PC-9 (cell line): ENCODE data around the gene CPHXL2. TPM values are rescaled to one million over a fixed set of nuclear protein-coding genes. Genes with fewer than 3 reads are reported as not detected.

ENCODE experiments used
- BruUV-seq: library from RNA; stranded (reverse); fragments of 400-500 nt; replicated peaks from 2 replicates; lab custom pipeline; 2021; lab: Mats Ljungman, UMichigan
- CTCF ChIA-PET: fragments of 300-600 bp; sonication (Branson Sonifier 250); formaldehyde crosslinking; loops from one replicate; lab custom pipeline; 2022; ENCODE audit warnings: antibody characterized with exemption; lab: Charles Lee
- POLR2A ChIA-PET: fragments of 300-600 bp; sonication (Branson Sonifier 250); formaldehyde crosslinking; loops from one replicate; lab custom pipeline; 2022; ENCODE audit warnings: antibody characterized with exemption; ENCODE audit not compliant: unreplicated experiment; lab: Charles Lee
- DNase-seq, 2 experiments: peaks; one replicate each; pipeline versions ENCODE4 v3.0.0 to v3.0.0-alpha.2; 2015 to 2022; ENCODE audit warnings: mixed read lengths in 1 of 2
- H2AFZ ChIP-seq: fragments of 200-600 bp; sonication (generic); 2 replicates; pipeline ENCODE4 v1.8.1; 2017; ENCODE audit warnings: antibody characterized with exemption
- H3F3A ChIP-seq: fragments of 200-600 bp; sonication (generic); 2 replicates; pipeline ENCODE4 v1.8.1; 2017; ENCODE audit warnings: antibody characterized with exemption, mild to moderate bottlenecking, low read depth; ENCODE audit not compliant: insufficient read depth
- H3K27ac ChIP-seq: fragments of 200-600 bp; sonication (generic); 2 replicates; pipeline ENCODE4 v1.6.1; 2016; ENCODE audit warnings: mixed run types
- H3K27me3 ChIP-seq: fragments of 200-600 bp; sonication (generic); 2 replicates; pipeline ENCODE4 v1.6.1; 2016; ENCODE audit warnings: low read depth, mixed run types; ENCODE audit not compliant: insufficient read depth
- H3K36me3 ChIP-seq: fragments of 200-600 bp; sonication (generic); 2 replicates; pipeline ENCODE4 v1.6.1; 2016; ENCODE audit warnings: low read depth, mixed run types
- H3K4me1 ChIP-seq: fragments of 200-600 bp; sonication (generic); replicated peaks from 2 replicates; pipeline ENCODE4 v1.6.1; 2016; ENCODE audit warnings: mixed run types; ENCODE audit not compliant: insufficient read depth
- H3K4me2 ChIP-seq: fragments of 200-600 bp; sonication (generic); 2 replicates; pipeline ENCODE4 v1.6.1; 2017; ENCODE audit warnings: mixed run types
- H3K4me3 ChIP-seq: fragments of 200-600 bp; sonication (generic); 2 replicates; pipeline ENCODE4 v1.6.1; 2016; ENCODE audit warnings: mixed run types
- H3K79me2 ChIP-seq: fragments of 200-600 bp; sonication (generic); 2 replicates; pipeline ENCODE4 v1.6.1; 2017; ENCODE audit warnings: low read depth, mixed run types
- H3K9me2 ChIP-seq: fragments of 200-600 bp; sonication (generic); 2 replicates; pipeline ENCODE4 v1.8.1; 2017; ENCODE audit warnings: mild to moderate bottlenecking; ENCODE audit not compliant: insufficient read depth
- H3K9me3 ChIP-seq: fragments of 200-600 bp; sonication (generic); 2 replicates; pipeline ENCODE4 v1.8.1; 2016; ENCODE audit warnings: low read depth; ENCODE audit not compliant: insufficient read depth
- H4K20me1 ChIP-seq: fragments of 200-600 bp; sonication (generic); 2 replicates; pipeline ENCODE4 v1.8.1; 2017; ENCODE audit not compliant: insufficient read depth
- EZH2 ChIP-seq: fragments of 200-600 bp; sonication (generic); IDR thresholded peaks from 2 replicates; pipeline ENCODE4 v1.8.0; 2017; ENCODE audit warnings: antibody characterized with exemption, low read depth
- intact Hi-C: fragments of 100-400 bp; cut with micrococcal nuclease; formaldehyde crosslinking; loops from one replicate; pipeline ENCODE4 v1.10.0; 2022; ENCODE audit not compliant: unreplicated experiment
- total RNA-seq: library from RNA; stranded (reverse); gene quantifications from 2 replicates; pipeline ENCODE4 v1.2.3, GENCODE V29; 2021
- TF ChIP-seq, protein P1 (sequence below): fragments of 200-600 bp; sonication (generic); conservative IDR thresholded peaks from 2 replicates; pipeline ENCODE4 v1.6.1; 2017; ENCODE audit warnings: mixed run types, antibody characterized with exemption, mild to moderate bottlenecking, moderate library complexity

The CPHXL2 gene
- total RNA-seq, 1 experiment from 2014 or later: not detected

DNA sequence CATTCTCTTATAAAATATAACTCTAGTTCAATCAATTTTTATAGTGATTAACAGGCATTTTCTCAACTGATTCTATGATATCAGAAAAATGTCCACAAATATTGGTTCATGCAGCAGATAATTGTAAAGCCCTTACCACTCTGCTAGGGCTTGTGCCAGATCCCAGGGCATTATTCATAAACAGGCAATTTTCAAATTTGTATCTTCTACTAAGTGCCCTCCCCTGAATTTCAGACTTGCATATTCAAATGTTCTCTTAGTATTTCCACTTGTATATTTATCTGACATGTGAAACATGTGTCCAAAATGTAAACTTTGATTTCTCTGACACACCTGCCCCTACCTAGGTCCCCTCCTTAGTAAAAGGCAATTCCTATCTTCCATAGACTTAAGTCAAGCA lies 9.3 kb downstream of the CPHXL2 start:
- H3K4me3 ChIP-seq: no peak overlapping the region

DNA sequence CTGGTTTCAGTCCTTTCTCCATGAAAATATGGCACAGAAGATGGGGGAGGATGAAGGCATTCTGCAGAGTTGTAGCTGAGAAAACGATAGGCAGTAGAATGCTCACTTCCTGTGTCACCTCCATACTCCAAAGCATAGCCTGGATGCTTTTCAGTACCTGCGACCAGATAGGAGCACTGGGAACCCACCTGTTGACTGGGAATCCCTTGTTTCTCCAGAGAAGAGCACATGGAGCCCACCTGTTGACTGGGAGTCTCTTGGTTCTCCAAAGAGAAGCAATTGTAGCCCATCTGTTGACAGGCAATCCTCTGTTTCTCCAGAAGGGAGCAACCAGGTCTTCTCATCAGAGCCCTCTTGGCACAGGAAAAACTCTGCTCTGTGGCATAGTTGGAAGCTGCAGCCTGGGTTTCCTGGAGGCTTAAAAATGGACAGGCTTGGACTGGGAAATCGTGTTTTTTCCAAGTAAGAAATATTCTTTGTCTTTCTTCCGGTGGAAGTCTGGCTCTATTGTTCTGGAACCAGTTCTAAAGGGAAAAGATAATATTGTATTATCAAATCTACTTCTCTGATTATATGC lies 16.0 kb downstream of the CPHXL2 start:
- intact Hi-C loops: no loop called here

More for the DNA sequence above, 9.3 kb downstream of the CPHXL2 start:
- Histone ChIP-seq H2AFZ (no peak overlapping the region), H4K20me1 (no peaks in the 10 kb centered on the region), H3F3A (no peaks in the 10 kb centered on the region), H3K36me3 (no peaks in the 10 kb centered on the region), H3K9me3 (no peaks in the 10 kb centered on the region), H3K4me2 (no peak overlapping the region), H3K27me3 (no peaks in the 10 kb centered on the region), H3K27ac (no peak overlapping the region), H3K4me1 (no peaks in the 10 kb centered on the region), H3K9me2 (no peaks in the 10 kb centered on the region), H3K79me2 (no peaks in the 10 kb centered on the region)
- TF ChIP-seq, protein P1, sequence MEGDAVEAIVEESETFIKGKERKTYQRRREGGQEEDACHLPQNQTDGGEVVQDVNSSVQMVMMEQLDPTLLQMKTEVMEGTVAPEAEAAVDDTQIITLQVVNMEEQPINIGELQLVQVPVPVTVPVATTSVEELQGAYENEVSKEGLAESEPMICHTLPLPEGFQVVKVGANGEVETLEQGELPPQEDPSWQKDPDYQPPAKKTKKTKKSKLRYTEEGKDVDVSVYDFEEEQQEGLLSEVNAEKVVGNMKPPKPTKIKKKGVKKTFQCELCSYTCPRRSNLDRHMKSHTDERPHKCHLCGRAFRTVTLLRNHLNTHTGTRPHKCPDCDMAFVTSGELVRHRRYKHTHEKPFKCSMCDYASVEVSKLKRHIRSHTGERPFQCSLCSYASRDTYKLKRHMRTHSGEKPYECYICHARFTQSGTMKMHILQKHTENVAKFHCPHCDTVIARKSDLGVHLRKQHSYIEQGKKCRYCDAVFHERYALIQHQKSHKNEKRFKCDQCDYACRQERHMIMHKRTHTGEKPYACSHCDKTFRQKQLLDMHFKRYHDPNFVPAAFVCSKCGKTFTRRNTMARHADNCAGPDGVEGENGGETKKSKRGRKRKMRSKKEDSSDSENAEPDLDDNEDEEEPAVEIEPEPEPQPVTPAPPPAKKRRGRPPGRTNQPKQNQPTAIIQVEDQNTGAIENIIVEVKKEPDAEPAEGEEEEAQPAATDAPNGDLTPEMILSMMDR: no peak
- TF ChIP-seq EZH2: no peak
- DNase-seq: no peak
- CTCF ChIA-PET: no interaction called here
- BruUV-seq: no TSS peak
- POLR2A ChIA-PET: no interaction called here
- intact Hi-C loops: no loop called here

DNA sequence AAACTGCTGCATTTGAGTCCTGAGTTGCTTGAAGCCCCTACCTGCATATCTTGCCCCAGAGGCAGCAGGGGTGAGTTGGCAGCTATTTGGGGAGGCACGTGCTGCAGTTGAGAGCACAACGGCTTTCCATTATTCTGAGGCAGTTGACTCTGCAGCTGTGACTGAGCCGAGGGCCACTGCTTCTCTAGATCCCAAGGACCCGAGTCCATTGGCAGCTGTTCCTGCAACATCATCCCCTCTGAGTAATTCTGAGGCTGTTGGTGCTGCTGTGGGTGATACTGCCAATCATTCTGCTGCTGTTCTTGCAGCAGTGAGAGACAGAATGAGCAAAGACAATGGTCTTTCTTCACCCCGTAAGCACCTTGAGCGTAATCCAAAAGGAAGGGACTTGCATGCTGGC lies 16.5 kb downstream of the CPHXL2 start:
- no peaks in the 10 kb centered on the region for H3K27me3 ChIP-seq
- TF ChIP-seq, protein P1: no peak
- TF ChIP-seq EZH2: no peak
- CTCF ChIA-PET: no interaction called here
- H3K9me2 ChIP-seq: no peaks in the 10 kb centered on the region
- H3K36me3 ChIP-seq: peaks cover 17% of the 10 kb centered on the region
- H2AFZ ChIP-seq: no peak overlapping the region
- no peaks in the 10 kb centered on the region for H3K4me1 ChIP-seq
- no peak overlapping the region for H3K4me3 ChIP-seq
- H4K20me1 ChIP-seq: no peaks in the 10 kb centered on the region; the same call in 1 of the 2 replicates
- H3K27ac ChIP-seq: no peak overlapping the region
- intact Hi-C loops: no loop called here
- POLR2A ChIA-PET: no interaction called here
- H3K9me3 ChIP-seq: no peaks in the 10 kb centered on the region
- no peaks in the 10 kb centered on the region for H3F3A ChIP-seq
- BruUV-seq: no TSS peak
- H3K4me2 ChIP-seq: no peak overlapping the region
- DNase-seq: no peak
- H3K79me2 ChIP-seq: no peaks in the 10 kb centered on the region

More for the DNA sequence above, 16.0 kb downstream of the CPHXL2 start:
- TF ChIP-seq, protein P1: no peak
- no peak for TF ChIP-seq EZH2
- Histone ChIP-seq H3F3A (no peaks in the 10 kb centered on the region), H2AFZ (no peak overlapping the region), H3K9me2 (no peaks in the 10 kb centered on the region), H3K4me3 (no peak overlapping the region), H3K4me1 (no peaks in the 10 kb centered on the region), H3K79me2 (no peaks in the 10 kb centered on the region), H3K27me3 (no peaks in the 10 kb centered on the region), H3K36me3 (peaks cover 17% of the 10 kb centered on the region), H4K20me1 (no peaks in the 10 kb centered on the region; the same call in 1 of the 2 replicates), H3K9me3 (no peaks in the 10 kb centered on the region), H3K4me2 (no peak overlapping the region), H3K27ac (no peak overlapping the region)
- no TSS peak for BruUV-seq
- no peak for DNase-seq
- POLR2A ChIA-PET: no interaction called here
- CTCF ChIA-PET: no interaction called here
